Iris pigment epithelial cell (primary cell): ENCODE results near the gene PDCD4.
"Not testable (repeated sequence)": the region's sequence is repeated elsewhere in the genome, so short reads cannot be mapped to it uniquely, and the experiment has no call there.

ENCODE experiments used
- DNase-seq: peaks from one replicate; pipeline ENCODE4 v3.0.0-alpha.2; 2011; ENCODE audit warnings: low read depth

The PDCD4 gene

GRCh38 chr10:110881905-110882304, 10.2 kb downstream of the PDCD4 start:
- no peak for DNase-seq

GRCh38 chr10:110883924-110884323, 12.2 kb downstream of the PDCD4 start:
- DNase-seq = no peak

DNA sequence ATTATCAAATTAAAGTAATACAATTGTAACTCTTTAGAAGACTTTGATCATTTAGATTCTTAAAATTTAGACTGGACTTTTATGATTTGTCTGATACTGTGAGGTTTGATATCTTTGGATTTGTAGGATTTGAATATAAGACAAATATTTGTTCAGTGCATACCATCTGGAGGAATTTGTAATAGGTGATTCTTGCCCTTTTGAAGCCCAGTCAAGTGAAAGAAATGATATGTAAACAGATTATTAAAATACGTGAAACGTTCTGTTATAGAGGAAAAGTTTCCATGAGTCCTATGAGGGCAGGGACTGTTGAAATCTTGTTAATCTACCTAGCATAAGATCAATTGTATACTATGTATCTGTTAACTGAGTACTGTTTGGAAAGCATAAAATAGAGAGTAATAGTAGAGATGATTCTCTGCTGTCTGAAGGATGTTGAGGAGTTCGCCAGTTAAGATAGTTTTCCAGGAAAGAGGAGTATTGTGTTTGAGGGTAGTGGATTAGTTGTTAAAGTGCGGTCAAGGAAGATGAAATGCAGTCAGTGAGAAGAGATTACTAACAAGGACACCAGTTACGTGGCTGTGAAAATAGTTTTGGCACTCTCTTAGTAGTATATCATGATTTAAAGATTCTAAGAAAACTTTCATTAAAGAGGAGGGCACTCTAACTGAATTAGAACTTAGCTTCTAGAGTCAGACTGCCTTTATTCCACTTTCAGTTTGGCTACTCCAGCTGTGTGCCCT, 14.4 kb downstream of the PDCD4 start:
- no peak for DNase-seq

DNA sequence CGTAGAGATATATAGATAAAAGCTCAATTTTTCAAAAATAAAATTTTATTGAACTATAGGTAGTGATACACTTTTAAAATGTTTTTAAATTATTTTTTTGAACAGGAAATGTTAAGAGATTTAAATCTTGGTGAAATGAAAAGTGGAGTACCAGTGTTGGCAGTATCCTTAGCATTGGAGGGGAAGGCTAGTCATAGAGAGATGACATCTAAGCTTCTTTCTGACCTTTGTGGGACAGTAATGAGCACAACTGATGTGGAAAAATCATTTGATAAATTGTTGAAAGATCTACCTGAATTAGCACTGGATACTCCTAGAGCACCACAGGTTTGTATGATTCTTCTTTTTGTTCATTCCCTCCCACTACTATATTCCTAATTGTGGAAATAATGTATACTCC, 15.8 kb downstream of the PDCD4 start:
- DNase-seq = no peak

DNA sequence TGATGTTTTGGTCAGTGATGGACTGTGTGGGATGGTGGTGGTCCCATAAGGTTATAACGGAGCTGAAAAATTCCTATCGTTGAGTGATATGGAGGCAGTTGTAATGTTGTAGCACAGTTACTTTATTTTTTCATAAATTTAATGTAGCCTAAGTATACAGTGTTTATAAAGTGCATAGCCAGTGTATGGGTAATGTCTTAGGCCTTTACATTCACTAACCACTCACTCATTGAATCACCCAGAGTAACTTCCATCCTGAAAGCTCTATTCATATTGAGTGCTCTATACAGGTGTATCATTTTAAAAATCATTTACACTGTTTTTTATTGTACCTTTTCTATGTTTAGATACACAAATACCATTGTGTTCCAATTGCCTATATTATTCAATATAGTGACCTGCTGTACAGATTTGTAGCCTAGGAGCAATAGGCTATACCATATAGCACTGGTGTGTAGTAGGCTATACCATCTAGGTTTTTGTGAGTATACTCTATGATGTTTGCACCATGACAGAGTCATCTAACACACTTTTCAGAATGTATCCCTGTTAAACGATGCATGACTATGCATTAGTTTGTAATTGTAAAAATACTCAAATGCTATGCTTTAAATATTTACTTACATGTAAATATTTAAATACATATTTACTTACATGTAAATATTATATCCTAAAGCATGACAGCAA, 21.0 kb downstream of the PDCD4 start:
- DNase-seq = no peak

- peak; percentile 44 for DNase-seq
These were observed 21.9 kb downstream of the PDCD4 start for GRCh38 chr10:110893559-110894179.

DNA sequence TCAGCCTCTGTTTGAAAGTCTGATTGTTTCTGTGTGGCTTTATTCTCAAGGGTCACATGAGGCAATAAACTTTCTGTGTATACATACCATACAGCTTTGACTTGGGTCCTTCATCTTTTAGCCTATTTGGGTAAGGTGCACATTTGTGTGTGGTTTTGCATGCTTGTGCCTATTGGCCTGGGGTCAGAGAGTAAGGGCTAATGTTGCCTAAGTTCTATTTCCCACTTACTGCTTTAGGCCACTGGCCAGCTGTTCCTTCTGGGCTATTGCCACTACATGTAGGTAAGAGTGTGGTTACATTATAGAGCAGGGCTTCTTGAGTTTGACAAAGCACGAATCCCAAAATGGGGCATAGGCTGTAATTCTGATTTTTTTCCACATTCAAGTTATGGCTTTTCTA, 25.5 kb downstream of the PDCD4 start:
- DNase-seq = no peak

GRCh38 chr10:110898391-110898790, 26.7 kb downstream of the PDCD4 start:
- peak; percentile 13 for DNase-seq

- no peak for DNase-seq
These were observed 29.3 kb downstream of the PDCD4 start for GRCh38 chr10:110900983-110901382.

GRCh38 chr10:110901954-110902819, 30.5 kb downstream of the PDCD4 start:
- peak; percentile 86 for DNase-seq

DNA sequence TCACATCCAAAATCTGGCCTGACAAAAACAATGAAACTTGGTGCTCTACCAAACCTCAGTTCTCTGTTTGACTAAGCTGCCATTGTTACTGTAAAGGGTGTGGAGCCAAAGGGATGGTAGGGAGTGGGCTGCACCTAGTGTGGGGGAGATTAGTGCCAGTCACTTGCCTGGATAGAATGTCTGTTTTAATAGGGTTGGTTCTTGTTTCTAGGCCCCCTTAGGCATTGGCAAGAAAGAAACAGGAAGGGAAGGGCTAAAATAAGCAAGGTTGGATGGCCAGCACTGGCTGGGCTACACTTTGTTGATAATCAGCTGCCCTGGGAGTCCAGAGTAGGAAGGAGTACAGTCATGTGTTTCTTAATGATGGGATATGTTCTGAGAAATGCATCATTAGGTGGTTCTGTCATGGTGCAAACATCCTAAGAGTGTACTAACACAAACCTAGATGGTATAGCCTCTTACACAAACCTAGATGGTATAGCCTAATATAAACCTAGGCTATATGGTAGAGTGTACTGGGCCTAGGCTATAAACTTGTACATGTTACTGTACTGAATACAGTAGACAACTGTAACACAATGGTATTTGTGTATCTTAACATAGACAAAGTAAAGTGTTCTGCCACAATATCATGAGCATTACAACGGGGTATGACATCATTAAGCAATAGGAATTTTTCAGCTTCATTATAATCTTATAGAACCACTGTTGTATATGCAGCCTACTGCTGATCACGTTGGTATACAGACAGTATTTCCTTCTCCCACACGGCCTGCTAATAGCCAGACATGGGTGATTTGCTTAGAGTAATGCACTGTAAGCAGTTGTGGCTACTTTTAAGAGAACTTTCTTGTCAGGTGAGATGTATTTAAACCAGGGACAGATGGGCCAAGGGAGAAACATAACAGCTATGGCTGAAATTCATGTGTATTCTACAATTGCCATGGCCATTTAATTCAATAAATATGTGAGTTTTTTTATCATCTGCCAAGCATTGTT, 31.9 kb downstream of the PDCD4 start:
- no peak for DNase-seq

DNA sequence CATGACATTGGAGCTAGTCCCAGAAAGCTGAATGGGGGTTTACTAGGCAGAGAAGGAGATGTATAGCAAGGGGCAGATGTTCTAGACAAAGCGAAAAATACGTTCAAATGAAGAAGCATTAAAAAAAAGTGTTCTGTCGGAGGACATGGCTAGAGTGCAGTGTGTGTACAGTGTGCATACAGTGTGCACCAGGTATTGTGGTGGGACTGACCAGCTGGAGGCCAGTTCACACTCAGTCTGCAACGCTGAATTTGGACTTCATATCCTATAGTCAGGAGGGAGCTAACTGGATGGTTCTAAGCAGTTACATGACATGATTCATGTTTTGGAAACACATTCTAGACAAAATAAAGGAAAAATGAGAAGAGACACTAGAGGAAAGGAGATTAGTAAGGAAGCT, 38.4 kb downstream of the PDCD4 start:
- DNase-seq = no peak

DNA sequence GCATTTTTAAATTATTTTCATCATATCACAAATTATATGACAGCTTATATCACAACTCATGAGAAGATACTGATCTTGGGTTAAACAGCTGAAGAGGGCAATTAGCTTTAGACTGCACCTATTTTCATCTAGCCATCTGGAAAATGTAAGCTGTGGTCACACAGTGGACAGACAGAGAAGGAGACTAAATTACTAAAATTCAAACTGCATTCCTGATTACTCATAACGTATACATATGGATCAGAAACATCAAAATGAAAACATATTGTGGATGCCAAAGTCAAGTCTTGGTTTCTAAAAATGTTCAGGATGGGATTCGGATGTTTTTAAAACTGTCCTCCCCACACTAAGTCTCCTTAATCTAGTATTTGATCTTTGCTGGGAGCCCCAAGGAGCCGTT, 40.6 kb downstream of the PDCD4 start:
- peak; percentile 77 for DNase-seq

DNA sequence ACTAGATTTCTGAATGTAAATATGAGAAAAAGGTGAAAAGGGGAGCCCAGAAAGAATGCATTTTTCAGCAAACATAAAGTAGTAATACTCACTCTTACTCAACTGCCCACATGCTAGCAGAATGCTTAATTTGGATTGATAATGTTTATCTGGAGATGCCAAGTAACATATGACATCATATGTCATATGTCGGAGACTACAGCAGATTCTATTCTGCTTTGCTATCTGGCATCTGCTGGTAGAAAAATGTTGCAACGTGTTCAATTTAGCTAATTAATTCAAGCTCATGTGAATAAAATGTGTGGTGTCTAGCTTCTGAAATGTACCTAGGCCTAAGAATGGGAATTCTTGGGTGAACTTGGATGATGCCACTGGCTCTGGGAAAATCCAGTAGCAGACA, 42.7 kb downstream of the PDCD4 start:
- DNase-seq = peak; percentile 16

DNA sequence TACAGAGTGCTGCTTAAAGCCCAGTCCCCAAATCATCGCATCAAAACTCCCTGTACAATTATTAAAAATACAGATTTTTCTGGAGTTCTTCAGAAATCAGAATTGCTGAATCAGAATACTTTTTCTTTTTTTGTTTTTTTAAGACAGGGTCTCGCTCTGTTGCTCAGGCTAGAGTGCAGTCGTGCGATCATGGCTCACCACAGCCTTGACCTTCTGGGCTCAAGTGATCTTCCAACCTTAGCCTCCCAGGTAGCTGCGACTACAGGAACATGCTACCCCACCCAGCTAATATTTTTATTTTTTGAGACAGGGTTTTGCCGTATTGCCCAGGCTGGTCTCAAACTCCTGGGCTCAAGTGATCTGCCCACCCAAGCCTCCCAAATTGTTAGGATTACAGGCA, 43.3 kb downstream of the PDCD4 start:
- DNase-seq = no peak

- not testable (repeated sequence) for DNase-seq
These were observed 43.9 kb downstream of the PDCD4 start for GRCh38 chr10:110915600-110915999.

DNA sequence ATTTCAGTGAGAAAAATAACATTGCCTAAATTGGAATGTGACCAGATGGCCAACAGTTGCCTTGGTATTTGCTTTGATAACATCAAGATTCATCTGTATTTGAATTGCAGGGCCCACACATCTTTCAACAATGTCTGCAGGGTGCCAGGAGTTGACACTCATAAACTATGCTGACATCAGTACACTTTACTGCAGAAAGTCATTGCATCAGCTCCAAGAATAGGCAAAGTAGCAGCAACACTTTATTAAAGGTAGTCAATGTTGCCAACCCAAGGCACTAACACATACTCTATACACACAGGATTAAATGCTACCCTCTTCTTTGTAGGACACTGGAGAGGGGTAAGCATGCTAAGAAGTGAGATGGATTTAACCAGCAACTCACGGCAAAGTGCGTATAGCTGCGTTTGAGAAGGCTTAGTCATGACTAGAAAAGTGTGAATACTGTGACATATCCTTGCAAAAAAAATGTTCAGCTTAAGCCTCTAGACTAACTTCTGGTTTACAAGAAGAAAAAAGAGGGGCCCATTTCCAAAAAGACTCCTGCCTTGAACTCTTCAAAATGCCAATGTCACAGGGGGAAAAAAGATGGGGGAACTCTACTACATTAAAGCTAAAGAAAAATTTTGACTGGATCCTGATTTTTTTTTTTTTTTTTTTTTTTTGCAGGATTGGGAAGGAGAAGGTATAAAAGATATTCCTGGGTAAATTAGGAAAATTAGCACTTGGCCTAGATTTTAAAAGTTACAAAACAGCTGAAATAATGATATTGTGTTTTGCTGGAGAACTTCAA, 45.0 kb downstream of the PDCD4 start:
- DNase-seq = peak; percentile 87

DNA sequence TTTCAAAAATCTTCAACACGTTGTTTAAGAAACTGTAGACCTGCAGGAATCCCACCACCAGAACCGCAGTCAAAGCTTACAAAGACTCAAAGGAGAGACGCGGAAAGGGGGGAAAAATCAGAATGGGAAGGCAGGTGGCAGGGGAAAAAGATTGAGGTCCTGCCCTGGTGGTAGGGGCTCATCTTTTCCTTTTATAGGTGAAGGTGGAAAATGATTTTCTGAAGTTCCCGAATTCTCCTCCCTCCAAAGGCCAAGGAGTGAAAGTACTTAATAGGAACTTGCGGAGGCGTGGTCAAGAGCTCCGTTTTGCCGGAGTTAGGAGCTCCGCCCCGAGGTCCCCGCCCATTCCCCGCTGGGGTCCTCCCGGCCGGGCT, 46.5 kb downstream of the PDCD4 start:
- DNase-seq = peak; percentile 98

DNA sequence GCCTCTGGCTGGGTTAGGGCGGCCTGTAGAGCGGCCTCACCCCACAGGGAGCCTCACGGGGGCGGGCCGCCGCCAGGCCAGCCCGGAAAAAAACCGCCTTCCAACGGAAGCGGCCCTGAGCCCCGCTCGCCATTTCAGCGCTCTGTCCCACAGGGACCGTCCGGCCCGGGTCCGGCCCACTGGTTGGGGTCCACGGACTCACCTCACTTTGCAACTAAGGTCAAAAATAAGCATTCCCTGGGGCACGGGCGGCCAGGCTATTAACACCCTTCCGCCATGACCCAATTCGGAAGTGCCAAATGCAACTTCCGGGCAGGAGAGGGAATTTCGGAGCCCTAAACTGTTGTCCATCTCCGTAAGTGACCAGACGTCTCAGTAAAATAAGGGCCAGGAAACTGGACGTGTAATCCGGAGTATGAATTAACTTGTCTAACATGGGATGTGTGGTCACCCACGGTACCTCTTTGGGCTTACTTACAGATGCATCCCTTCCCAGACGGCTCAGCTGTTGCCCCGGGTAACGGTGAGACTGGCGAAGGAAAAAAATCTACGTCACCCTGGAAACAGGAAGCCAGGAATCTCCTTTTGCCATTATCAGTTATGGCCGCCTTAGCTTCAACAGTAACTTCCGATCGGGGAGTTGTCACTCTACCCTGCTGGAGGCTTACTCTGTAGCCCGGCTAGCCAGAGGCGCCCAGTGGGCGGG, 47.1 kb downstream of the PDCD4 start, which contains the start of gene BBIP1:
TSS of gene BBIP1 (minus strand) at position 538 of the 706 bp plus-strand sequence. CDS start 1,023 bp downstream, outside the sequence.
- DNase-seq = peak; percentile 100
